BE2C (cell line): ENCODE measurements around the gene HIVEP3.

Source experiments
- DNase-seq: peaks from one replicate; pipeline ENCODE4 v3.0.0-alpha.2; 2020
- H3K27me3 ChIP-seq: fragments of 250-450 bp; sonication (Bioruptor Pico); 2 replicates; pipeline ENCODE4 v1.5.1; 2020; ENCODE audit warnings: mild to moderate bottlenecking
- H3K36me3 ChIP-seq: fragments of 250-450 bp; sonication (Bioruptor Pico); 2 replicates; pipeline ENCODE4 v1.5.1; 2020; ENCODE audit warnings: mild to moderate bottlenecking
- H3K4me1 ChIP-seq: fragments of 250-450 bp; sonication (Bioruptor Pico); 2 replicates; pipeline ENCODE4 v1.5.1; 2020
- H3K4me3 ChIP-seq: 2 replicates; pipeline ENCODE4 v1.5.1; 2011; ENCODE audit warnings: low read depth, low read length
- H3K9me3 ChIP-seq: fragments of 250-450 bp; sonication (Bioruptor Pico); 2 replicates; pipeline ENCODE4 v1.5.1; 2020
- TF ChIP-seq, protein P1 (sequence below): IDR thresholded peaks from 2 replicates; pipeline ENCODE4 v1.5.1; 2012; ENCODE audit warnings: mild to moderate bottlenecking, low read depth, low read length

The HIVEP3 gene

DNA sequence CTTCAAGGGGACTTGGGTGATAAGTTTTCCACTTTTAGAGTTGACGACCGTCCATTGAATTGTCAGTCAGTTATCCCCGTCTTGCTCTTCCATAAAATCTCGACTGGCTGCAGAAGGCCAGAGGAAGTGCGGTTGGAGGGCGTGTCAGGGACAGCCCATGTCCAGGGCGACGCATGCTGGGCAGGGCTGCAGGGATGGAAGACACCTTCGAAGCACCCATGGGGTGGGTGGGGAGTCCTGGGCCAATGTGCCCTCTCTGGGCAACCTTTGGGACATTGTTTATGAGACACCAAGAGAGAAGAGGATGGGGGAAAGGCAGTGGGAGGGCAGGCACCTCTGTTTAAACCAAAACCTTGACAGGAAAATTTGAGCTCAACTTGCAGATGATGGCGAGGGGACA, 395.7 kb downstream of the HIVEP3 start:
- no peak overlapping the region for H3K4me3 ChIP-seq
- no peaks in the 10 kb centered on the region for H3K9me3 ChIP-seq
- DNase-seq, result no peak
- H3K4me1 ChIP-seq, result no peaks in the 10 kb centered on the region
- H3K27me3 ChIP-seq, result no peaks in the 10 kb centered on the region
- TF ChIP-seq, protein P1, sequence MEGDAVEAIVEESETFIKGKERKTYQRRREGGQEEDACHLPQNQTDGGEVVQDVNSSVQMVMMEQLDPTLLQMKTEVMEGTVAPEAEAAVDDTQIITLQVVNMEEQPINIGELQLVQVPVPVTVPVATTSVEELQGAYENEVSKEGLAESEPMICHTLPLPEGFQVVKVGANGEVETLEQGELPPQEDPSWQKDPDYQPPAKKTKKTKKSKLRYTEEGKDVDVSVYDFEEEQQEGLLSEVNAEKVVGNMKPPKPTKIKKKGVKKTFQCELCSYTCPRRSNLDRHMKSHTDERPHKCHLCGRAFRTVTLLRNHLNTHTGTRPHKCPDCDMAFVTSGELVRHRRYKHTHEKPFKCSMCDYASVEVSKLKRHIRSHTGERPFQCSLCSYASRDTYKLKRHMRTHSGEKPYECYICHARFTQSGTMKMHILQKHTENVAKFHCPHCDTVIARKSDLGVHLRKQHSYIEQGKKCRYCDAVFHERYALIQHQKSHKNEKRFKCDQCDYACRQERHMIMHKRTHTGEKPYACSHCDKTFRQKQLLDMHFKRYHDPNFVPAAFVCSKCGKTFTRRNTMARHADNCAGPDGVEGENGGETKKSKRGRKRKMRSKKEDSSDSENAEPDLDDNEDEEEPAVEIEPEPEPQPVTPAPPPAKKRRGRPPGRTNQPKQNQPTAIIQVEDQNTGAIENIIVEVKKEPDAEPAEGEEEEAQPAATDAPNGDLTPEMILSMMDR, result no peak
- H3K36me3 ChIP-seq, result no peaks in the 10 kb centered on the region

- Histone ChIP-seq H3K36me3 (no peaks in the 10 kb centered on the region), H3K4me3 (no peak overlapping the region), H3K27me3 (no peaks in the 10 kb centered on the region), H3K9me3 (no peaks in the 10 kb centered on the region), H3K4me1 (no peaks in the 10 kb centered on the region)
- TF ChIP-seq, protein P1, result no peak
- DNase-seq, result no peak
Measured at GRCh38 chr1:41521766-41522165, 397.0 kb downstream of the HIVEP3 start.

- H3K9me3 ChIP-seq, result no peaks in the 10 kb centered on the region
- DNase-seq, result no peak
- H3K4me1 ChIP-seq, result no peaks in the 10 kb centered on the region
- no peak overlapping the region for H3K4me3 ChIP-seq
- no peaks in the 10 kb centered on the region for H3K27me3 ChIP-seq
- no peaks in the 10 kb centered on the region for H3K36me3 ChIP-seq
- TF ChIP-seq, protein P1, result no peak
Measured at GRCh38 chr1:41520951-41521752, 397.6 kb downstream of the HIVEP3 start.

DNA sequence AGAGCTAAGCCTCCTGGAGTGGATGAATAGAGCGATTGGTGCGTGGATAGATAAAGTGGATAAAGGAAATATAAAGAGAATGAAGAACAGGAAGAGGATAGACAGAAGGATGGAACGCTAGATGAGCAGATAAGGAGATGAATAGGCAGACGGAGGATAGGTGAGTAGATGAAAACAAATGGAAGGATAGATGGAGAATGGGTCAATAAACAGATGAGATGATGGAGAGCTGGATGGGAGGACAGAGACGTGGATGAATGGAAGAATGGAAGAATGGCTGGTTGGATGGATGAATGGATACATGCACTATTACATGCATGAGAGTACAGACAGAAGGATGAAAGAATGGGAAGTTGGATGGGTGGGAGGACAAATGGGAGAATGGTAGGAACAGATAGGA, 399.1 kb downstream of the HIVEP3 start:
- H3K27me3 ChIP-seq, result no peaks in the 10 kb centered on the region
- peaks cover 3% of the 10 kb centered on the region; the same call in 1 of the 2 replicates for H3K4me1 ChIP-seq
- DNase-seq, result no peak
- H3K36me3 ChIP-seq, result no peaks in the 10 kb centered on the region
- TF ChIP-seq, protein P1, result no peak
- H3K9me3 ChIP-seq, result no peaks in the 10 kb centered on the region
- no peak overlapping the region for H3K4me3 ChIP-seq

- Histone ChIP-seq H3K36me3 (no peaks in the 10 kb centered on the region), H3K4me3 (no peak overlapping the region), H3K4me1 (peaks cover 3% of the 10 kb centered on the region; the same call in 1 of the 2 replicates), H3K9me3 (no peaks in the 10 kb centered on the region), H3K27me3 (no peaks in the 10 kb centered on the region)
- no peak for DNase-seq
- TF ChIP-seq, protein P1, result no peak
Measured at GRCh38 chr1:41518471-41518870, 400.3 kb downstream of the HIVEP3 start.

- TF ChIP-seq, protein P1, result no peak
Measured at GRCh38 chr1:41517062-41517438, 401.7 kb downstream of the HIVEP3 start.

More at GRCh38 chr1:41517062-41517438, 401.7 kb downstream of the HIVEP3 start:
- Histone ChIP-seq H3K4me1 (peaks cover 3% of the 10 kb centered on the region; the same call in 1 of the 2 replicates), H3K27me3 (no peaks in the 10 kb centered on the region), H3K36me3 (no peaks in the 10 kb centered on the region), H3K4me3 (peak overlapping the region; percentile 63), H3K9me3 (no peaks in the 10 kb centered on the region)
- no peak for DNase-seq
